GM21526 (cell line): ENCODE data around the gene GPR157.
"Not testable (repeated sequence)": the region's sequence is repeated elsewhere in the genome, so short reads cannot be mapped to it uniquely, and the experiment has no call there.

Source experiments
- ATAC-seq: cut with Tn5 transposase; IDR thresholded peaks from one replicate; pipeline ENCODE4 v1.9.1; 2021; ENCODE audit warnings: moderate library complexity; ENCODE audit not compliant: unreplicated experiment, low FRiP score

GPR157 gene

DNA sequence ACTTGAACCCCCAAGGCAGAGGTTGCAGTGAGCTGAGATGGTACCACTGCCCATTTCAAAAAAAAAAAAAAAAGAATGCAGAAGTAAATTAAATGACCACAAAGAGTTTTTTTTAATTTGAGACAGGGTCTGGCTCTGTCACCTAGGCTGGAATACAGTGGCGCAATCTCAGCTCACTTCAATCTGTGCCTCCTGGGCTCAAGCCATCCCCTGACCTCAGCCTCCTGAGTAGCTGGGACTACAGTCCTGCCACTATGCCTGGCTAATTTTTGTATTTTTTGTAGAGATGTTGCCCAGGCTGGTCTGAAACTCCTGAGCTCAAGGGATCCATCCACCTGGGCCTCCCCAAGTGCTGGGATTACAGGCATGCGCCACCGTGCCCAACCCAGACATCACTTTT is 20.2 kb upstream of the GPR157 start:
- ATAC-seq: no peak

DNA sequence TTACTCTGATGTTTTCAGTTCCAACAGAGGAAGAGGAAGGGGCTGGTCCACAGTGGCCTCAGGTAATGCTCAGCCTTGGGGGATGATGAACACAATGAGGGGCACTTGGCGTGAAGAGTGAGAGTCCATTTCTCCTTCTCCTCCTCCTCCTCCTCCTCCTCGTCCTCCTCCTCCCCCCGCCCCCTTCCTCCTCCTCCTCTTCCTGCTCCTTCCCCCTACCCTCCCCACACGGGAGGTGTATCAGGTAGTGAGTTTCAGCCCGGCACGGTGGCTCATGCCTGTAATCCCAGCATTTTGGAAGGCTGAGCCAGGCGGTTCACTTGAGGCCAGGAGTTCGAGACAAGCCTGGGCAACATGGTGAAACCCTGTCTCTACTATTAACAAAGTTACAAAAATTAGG is 17.3 kb upstream of the GPR157 start:
- no peak for ATAC-seq

DNA sequence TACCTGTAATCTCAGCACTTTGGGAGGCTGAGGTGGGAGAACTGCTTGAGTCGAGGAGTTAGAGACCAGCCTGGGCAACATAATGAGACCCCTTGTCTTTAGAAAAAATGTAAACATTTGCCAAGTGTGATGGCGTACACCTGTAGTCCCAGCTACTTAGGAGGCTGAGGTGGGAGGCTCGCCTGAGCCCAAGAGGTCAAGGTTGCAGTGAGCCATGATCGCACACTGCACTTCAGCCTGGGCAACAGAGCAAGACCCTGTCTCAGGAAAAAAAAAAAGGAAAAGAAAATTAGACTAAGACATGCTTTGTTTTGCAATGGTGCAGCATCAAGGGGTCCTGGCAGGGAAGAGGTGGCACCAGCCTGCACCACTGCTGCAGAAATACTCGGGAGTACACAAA is 16.8 kb upstream of the GPR157 start:
- ATAC-seq: no peak

DNA sequence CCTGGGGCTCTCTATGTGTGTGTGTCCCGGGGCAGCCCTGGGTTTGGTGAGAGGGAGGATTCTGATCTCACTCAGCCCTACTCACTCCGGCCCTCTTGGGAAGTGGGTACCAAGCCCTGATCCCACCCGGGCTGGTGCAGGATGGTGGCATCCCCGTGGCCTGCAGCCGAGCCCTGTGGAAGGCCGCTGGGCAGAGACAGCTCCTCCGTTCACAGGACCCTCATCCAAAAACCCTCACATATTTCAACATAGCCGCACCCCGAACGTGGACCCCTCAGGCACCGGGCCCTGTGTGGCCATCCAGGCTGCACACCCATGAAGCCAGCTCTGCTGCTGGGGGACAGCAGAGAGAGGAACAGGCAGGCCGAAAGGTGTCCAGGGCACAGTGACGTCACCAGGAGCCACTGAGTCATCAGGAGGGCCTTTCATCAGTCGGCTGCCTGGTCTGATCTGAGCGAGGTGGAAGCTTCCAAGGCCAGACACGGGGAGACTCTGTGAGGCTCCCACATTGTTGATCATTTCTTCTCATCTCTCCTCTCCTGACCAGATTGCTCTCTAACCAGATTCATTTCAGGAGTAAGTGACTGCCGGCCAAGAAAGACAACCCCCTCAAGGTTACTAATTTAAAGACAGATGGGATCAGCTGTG is 16.2 kb upstream of the GPR157 start:
- ATAC-seq: no peak

DNA sequence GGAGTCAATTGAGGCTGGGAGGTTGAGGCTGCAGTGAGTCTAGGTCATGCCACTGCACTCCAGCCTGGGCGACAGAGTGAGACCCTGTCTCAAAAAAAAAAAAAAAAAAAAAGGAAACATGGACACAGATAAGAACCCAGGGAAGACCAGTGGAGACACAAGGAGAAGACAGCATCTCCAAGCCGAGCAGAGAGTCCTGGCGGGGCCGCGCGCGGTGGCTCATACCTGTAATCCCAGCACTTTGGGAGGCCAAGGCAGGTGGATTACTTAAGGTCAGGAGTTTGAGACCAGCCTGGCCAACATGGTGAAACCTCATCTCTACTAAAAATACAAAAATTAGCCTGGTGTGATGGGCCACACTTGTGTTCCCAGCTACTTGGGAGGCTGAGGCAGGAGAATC is 15.6 kb upstream of the GPR157 start:
- not testable (repeated sequence) for ATAC-seq

DNA sequence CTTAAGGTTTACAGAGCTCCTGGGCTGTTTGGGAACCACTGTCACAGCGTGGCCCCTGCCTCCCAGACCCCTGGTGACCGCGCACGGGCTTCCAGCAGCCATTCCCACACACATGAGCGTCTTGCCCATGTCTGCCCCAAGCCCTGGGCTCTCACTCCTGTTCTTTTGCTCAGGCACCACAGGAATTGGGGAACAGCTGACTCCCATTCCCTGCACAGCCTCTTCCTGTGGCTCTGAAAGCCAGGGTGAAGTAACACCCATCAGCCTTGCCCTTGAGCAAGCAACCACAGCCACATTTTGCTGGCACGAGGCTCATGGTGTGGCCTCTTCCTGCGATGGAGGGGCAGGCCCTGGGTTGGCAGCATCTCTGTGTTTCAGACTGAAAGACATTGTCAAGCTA is 14.3 kb upstream of the GPR157 start:
- no peak for ATAC-seq

DNA sequence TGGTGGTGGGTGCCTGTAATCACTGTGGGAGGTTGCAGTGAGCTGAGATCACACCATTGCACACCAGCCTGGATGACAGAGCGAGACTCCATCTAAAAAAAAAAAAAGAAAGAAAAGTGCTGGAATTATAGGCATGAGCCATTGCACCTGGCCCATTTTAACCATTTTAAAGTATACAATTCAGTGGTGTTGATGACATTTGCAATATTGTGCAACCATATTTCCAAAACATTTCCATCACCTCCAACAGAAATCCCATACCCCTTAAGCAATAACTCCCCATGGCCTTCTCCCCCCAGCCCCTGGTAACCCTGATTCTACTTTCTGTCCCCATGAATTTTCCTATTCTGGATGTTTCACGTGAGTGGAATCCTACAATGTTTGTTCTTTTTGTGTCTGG is 11.0 kb upstream of the GPR157 start:
- ATAC-seq: no peak

DNA sequence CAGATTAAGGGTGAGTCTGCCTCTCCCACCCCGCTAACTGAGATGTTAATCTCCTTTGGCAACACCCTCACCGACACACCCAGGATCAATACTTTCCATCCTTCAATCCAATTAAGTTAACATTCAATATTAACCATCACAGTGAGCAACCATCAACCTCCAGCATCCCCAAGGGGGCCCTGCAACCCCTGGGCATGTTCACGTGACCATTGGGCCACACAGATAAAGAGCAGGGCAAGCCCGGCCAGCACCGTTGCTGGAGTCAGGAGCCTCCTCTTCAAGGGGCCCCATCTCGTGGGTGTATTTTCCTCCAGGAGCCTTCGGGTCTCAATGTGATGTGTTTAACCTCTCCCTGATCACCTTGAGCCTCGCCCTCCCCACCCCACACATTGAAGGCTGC is 8.0 kb upstream of the GPR157 start:
- ATAC-seq: no peak

DNA sequence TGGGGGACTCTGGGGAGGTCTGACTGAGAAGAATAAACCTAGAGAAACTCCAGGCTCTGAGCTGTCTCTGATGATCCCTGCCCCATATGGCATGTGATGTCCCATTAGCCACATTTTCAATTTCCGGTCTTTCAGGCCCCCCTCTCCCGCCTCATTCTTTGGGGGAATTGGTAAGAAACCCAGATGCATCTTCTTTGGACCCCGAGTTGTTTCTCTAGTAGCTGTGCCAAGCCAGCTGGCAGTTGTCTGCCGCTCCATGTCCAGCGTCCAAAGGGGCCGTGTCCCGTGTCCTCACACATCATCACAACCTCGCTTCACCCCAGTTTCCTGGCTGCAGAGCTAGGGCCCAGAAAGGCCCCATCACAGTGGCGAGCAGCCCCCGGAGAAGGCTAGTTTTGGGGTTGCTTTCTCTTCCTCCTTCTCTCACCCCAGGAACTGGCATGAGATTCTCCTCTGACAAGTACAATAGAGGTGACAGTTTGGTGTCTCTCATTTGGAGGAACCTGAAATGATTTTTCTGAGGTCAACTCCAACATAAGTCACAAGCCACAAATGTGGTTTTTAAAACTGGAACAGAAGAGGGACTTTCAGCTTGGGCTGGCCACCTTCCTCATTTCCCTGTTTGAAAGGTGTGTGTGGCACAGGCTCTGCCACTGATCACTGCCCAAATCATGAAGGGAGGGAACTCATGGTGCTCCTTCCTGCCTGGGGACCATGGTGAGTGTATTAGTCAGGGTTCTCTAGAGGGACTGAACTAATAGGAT is 6.4 kb upstream of the GPR157 start:
- no peak for ATAC-seq

DNA sequence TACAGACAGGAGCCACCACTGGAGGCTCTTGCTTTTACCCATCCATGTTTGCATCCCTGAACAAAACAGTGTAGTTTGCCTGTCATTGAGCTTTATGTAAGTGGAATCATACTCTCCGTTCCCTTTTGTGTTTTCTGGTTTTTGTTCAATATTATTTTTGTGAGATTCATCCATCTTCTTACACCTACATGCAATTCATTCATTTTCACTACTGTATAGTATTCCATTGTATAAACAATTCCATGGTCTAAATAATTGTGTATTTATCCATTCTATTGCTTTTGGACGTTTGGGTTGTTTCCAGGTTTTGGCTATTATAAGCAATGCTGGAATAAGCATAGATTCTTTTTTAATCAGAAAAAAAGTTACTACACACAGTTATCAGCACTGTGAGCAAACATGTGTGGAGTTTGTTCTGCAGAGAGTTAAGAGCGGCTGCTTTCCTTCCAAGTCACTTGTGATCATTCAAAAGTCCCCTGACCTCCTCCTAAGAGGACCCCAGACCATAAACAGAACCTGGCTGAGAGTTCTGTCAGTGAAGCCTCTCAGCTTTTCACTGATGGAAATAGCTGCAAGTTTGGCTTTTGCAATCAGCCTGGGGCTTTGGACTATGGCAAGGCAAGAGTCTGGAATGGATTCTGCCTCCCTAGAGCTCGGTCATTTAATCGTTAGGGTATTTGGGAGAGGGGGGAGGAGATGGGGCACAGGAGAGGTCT is 5.1 kb upstream of the GPR157 start:
- no peak for ATAC-seq

DNA sequence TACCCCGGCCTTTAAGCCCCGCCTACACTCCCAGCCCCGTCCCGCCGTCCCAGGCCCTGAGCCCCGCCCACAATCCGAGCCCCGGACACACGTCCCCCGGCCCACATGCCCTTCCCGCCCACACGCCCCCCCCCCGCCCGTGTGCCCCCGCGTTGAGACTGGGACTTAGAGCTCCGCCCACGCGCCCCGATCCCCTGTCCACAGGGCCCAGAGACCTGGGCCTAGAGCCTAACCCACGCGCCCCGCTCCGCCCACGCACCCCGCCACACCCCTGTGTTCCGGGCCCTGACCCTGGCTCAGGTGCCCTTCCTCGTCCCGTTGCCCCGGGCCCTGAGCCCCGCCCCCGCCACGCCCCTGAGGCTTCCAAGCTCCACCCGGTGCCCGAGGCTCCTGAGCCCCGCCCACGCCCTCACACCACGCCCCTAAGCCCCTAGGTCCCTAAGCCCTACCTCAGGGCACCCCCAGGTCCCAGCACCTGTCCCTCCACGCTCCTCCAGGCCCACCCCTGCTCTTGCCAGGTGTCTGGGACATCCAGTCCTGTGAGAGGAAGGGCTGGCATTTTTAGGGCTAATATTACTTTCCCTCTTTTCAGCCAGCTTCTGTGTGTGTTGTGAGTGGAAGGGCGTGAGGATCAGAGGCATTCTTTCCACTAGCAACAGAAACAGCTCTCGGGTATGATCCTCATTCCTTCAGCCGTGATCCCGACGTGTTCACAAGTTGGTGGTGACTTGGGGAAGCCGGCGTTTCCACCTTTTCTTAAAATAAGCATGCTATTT is 552 bp upstream of the GPR157 start:
- ATAC-seq: peak; percentile 62

DNA sequence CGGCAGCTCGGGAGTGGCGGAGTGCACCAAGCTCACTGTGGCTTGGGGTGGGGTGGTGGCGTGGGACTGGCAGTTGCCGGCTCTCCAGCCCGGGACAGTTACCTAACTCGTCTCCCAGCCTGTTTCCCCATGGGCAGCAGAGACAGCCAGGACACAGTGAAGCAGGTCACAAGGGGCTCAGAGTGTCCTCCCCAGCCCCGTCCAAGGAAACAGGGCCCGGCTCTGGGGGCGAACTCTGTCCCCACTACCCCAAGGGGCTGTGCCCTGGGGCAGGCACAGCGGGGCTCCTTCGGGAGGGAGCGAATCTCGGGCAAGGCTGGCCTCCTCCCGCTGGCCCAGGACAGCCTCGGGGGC is 759 bp downstream of the GPR157 start:
- ATAC-seq: no peak

DNA sequence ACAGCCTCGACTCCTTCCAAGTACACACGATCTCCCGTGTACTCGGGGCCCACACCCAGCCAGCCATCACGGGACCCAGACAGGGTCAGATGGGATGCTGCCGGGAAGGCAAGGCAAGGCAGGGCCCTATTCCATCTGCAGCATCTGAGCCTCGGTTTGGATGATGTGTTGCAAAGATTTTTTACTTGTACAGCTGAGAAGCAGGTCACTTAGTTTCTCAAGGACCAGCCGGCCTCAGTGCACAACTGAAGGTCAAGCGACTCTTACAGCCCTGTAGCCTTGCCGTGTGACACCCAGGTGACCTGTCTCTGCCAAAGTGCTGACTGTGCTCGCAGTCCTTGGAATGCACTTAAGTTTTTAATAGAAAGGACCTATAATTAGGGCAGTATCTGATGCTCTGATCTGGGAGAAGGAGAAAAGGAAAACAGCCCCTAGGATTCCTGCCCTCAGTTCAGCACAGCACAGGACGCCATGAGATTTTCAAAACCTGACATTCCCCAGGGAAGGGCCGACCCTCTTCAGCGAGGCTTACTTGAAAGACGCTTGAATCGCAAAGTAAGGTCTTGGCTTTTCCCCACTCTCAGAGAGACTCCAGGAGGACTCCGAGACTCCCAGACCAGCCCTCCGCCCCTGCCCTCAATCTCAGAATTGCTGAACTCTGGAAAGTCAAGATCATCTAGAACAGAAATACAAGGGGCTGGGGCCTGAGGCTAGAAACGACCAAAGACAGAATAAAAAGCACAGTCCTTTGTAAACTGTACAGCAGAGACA is 1.3 kb downstream of the GPR157 start:
- no peak for ATAC-seq

DNA sequence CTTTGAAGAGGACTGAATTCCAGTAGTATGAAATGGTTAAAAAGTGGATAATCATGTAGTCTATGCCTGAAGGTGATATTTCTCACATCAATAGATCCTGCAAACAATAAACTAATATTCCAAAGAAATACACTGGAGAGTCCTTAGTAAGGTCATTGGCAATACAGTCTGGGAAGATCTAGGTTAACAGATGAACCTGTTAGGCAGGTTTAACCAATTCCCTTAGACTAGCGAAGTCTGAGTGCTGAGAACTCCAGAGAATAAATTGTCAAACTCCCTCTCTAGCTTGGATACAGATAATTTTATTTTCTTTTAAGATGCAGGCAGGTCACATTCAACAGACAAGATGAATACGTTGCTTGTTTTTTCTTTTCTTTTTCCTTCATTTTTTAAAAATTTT is 2.4 kb downstream of the GPR157 start:
- ATAC-seq: no peak

DNA sequence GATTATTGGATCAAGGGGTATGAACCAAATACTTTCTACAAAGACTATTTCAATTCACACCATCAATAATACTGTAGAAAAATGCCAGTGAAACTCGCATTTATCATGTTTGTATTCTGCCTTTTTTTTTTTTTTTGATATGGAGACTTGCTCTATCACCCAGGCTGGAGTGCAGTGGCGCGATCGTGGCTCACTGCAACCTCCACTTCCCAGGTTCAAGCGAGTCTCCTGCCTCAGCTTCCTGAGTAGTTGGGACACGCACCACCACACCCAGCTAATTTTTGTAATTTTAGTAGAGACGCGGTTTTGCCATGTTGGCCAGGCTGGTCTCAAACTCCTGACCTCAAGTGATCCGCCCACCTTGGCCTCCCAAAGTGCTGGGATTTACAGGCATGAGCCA is 3.1 kb downstream of the GPR157 start:
- ATAC-seq: not testable (repeated sequence)

DNA sequence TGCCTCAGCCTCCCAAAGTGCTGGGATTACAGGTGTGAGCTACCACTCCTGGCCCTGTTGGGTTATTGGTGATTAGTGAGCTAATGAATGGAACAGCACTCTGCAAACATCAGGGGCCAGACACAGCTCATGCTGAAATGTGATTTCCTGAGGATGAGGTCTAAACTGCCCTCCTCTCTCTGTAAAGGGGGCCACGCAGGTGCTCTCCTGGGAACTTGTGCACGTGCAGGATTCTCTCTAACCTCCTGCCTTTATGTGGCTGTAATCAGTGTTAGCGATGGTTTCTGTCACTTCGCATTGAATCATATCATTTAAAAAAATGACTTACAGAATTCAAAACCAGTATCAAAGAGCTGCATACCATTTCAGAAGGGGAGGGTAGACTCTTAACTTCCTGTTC is 3.6 kb downstream of the GPR157 start:
- no peak for ATAC-seq

DNA sequence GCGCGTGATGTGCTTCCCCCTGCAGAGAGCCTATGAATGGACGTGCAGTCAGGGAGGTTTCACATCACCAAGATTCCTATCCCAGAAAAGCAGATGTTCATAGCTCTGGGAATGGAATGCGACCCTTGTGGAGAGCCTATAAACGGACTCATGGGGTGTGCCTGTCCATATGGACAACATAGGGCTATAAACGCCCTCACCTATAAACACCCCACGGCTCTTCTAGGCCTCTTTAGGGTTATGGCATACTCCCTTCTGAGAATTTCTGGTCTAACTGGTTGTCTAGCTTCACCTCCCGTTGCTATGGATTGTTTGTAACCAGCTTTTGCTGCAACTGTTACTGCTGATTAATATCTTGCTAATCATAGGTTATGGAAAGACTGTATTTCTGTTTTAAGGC is 4.5 kb downstream of the GPR157 start:
- not testable (repeated sequence) for ATAC-seq

DNA sequence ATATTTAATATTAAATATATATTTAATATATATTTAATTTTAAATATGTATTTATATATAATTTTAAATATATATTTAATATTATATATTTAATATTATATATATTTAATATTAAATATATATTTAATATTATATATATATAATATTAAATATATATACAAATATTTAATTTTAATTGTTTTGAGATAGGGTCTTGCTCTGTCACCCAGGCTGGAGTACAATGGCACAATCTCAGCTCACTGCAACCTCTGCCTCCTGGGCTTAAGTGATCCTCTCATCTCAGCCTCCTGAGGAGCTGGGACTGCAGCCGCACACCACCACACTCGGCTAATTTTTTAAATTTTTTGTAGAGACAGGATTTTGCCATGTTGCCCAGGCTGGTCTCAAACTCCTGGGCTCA is 5.2 kb downstream of the GPR157 start:
- ATAC-seq: not testable (repeated sequence)

DNA sequence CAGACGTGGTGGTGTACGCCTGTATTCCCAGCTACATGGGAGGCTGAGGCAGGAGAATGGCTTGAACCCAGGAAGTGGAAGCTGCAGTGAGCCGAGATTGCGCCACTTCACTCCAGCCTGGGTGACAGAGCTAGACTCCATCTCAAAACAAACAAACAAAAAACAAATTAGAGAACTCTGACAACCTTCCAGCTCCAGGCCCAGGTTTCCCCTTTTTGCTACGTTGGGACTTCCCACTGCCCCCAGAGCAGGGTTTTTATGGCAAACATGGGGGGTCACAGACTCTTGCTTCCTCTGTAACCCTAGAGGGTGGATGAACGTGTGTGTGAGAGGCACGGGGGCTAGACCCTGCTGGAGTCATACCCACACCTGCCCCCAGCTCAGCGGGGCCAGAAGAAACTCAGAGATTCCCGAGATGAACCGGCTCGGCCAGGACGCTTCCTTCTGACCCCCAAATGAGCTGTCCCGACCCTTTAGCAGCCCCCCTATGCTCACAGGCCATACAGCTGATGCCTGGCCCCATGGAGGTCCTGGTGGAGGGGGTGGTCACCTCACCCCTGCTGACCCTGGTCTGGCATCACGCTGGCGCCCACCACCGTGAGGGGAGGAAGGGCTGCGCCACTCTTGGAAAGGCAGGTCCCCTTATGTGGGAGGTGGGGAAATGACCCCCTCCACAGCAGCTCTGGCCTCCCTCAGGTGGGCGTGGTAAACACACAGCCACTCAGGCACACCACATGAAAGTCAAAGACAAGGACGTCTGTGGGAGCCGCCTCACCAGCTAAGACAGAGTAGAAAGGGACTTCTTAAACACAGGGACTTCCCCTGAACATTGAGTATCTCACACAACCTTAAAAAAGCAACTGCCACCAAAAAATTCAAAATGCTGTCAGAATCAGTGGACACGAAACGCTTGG is 7.1 kb downstream of the GPR157 start:
- no peak for ATAC-seq
